Transverse colon (tissue), 4 donors: ENCODE data around the gene RPIA. TPM values are rescaled to one million over a fixed set of nuclear protein-coding genes. Genes with fewer than 3 reads are reported as not detected.

Experiments used
- DNase-seq: peaks from one replicate; pipeline ENCODE4 v3.0.0-alpha.2; 2019
- H3K27ac ChIP-seq, 4 donors: fragments of 200-600 bp; sonication (generic); 2 replicates each; pipeline ENCODE4 v1.5.1; 2016 to 2018; ENCODE audit warnings: inconsistent platforms in 4 of 4
- H3K27me3 ChIP-seq: fragments of 200-600 bp; sonication (generic); 2 replicates; pipeline ENCODE4 v1.5.1; 2017; ENCODE audit warnings: inconsistent platforms
- H3K36me3 ChIP-seq, 4 donors: fragments of 200-600 bp; sonication (generic); 2 replicates each; pipeline ENCODE4 v1.5.1; 2017 to 2019; ENCODE audit warnings: inconsistent platforms in 4 of 4
- H3K4me1 ChIP-seq, 4 donors: fragments of 200-600 bp; sonication (generic); 2 replicates each; pipeline ENCODE4 v1.5.1; 2017 to 2020; ENCODE audit warnings: inconsistent platforms in 4 of 4
- H3K4me3 ChIP-seq, 4 donors: fragments of 200-600 bp; sonication (generic); 1 replicate in 1 of 4; 2 replicates in 3 of 4; pipeline versions ENCODE4 v1.5.1 to v1.6.1; 2017 to 2019; ENCODE audit warnings: inconsistent platforms in 4 of 4
- H3K9me3 ChIP-seq, 2 donors: fragments of 200-600 bp; sonication (generic); 2 replicates each; pipeline ENCODE4 v1.5.1; 2017 to 2019; ENCODE audit warnings: inconsistent platforms in 2 of 2
- EP300 ChIP-seq: sonication (generic); formaldehyde crosslinking; IDR thresholded peaks from one replicate; pipeline ENCODE4 v1.6.1; 2017; ENCODE audit warnings: antibody characterized with exemption, low read depth
- POLR2A ChIP-seq: fragments of 450-650 bp; IDR thresholded peaks from one replicate; pipeline ENCODE4 v1.6.1; 2016; ENCODE audit warnings: antibody characterized with exemption, mild to moderate bottlenecking, moderate library complexity
- POLR2AphosphoS5 ChIP-seq, 3 donors: sonication (generic); formaldehyde crosslinking; IDR thresholded peaks; one replicate each; pipeline ENCODE4 v1.6.1; 2016; ENCODE audit warnings: antibody characterized with exemption in 3 of 3
- WGBS, 2 donors: methylation state at CpG; one replicate each; pipeline ENCODE4 v1.1.5; 2018; ENCODE audit warnings: low coverage in 1 of 2; 5-methylcytosine and 5-hydroxymethylcytosine counted together
- in situ Hi-C, 4 donors: fragments of 200-750 bp; cut with MboI; loops; one replicate each; pipeline versions ENCODE4 v1.15.0 to v1.15.1; 2017; ENCODE audit warnings: low sequenced_read_pairs in 3 of 4, low pct_ligation_motif_present in 1 of 4, low pct_unique_long_range_greater_than_20kb in 1 of 4
- intact Hi-C: fragments of 100-400 bp; cut with DNase I; formaldehyde crosslinking; loops from one replicate; pipeline ENCODE4 v1.15.1; 2023; ENCODE audit warnings: low total_unique reads
- total RNA-seq, 4 donors: library from RNA; depleted of rRNA; stranded (reverse); fragments of >200 nt; gene quantifications; one replicate each; pipeline ENCODE4 v1.1.0, GENCODE V29; 2016
- TF ChIP-seq, protein P1 (sequence below), 5 experiments: fragments of 200-600 bp in 3 of 5; fragments of 450-650 bp in 2 of 5; sonication (generic) in 3 of 5; IDR thresholded peaks; 1 replicate in 2 of 5; 2 replicates in 3 of 5; pipeline ENCODE4 v1.5.1; 2016 to 2017; ENCODE audit warnings: antibody characterized with exemption in 5 of 5, inconsistent platforms in 3 of 5, mild to moderate bottlenecking in 2 of 5, moderate library complexity in 1 of 5

Gene RPIA
- total RNA-seq, 4 donors from 2014 or later: 2.2 to 20.8 (median 9.7) TPM

DNA sequence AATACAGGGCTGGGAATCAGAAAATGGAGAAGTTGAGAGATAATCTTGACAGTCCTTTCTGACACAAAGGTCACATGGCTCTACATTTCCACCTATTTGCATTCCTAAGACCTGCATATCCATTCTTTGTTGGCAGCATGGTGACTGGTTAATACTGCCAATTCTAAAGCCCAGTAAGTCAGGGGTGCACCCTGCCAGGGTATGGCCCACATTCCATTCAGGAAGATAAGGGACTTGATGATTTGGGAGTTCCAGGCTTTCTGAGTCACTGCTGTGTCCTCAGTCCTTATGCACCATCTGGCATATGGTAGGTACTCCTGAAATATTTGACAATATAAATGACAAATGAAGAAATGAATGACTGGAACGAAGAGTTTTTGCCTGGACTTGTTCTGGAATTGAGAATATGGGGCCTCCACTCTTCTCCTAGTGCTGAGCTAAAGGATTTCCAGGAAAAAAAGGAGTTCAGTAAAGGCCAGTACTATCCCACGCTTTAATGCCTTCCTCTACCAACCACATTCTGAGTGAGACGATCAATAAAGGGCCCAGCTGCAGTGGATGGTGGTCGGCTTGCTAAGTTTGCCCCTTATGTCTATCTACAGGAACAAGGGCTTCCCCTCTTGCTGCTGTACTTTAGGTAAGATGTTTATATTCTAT, 32.5 kb upstream of the RPIA start:
- peak overlapping the region; percentile 57 to 73 (median 64) for H3K27ac ChIP-seq
- in situ Hi-C loops: no loop called here
- H3K36me3 ChIP-seq: no peaks in the 10 kb centered on the region
- intact Hi-C loops: no loop called here
- H3K4me1 ChIP-seq: peaks cover 0 to 13% (median 4%) of the 10 kb centered on the region in 4 donors
- WGBS, 2 donors: 44 to 76% methylated on average over 3 to 4 of the region's 4 CpGs
- no peaks in the 10 kb centered on the region for H3K27me3 ChIP-seq
- no peak for DNase-seq
- no peak overlapping the region for H3K4me3 ChIP-seq
- H3K9me3 ChIP-seq: no peaks in the 10 kb centered on the region
- TF ChIP-seq POLR2AphosphoS5 (IDR thresholded peaks at IDR 0.05) (no peak), POLR2A (no peak), EP300 (no peak)
- TF ChIP-seq, protein P1, sequence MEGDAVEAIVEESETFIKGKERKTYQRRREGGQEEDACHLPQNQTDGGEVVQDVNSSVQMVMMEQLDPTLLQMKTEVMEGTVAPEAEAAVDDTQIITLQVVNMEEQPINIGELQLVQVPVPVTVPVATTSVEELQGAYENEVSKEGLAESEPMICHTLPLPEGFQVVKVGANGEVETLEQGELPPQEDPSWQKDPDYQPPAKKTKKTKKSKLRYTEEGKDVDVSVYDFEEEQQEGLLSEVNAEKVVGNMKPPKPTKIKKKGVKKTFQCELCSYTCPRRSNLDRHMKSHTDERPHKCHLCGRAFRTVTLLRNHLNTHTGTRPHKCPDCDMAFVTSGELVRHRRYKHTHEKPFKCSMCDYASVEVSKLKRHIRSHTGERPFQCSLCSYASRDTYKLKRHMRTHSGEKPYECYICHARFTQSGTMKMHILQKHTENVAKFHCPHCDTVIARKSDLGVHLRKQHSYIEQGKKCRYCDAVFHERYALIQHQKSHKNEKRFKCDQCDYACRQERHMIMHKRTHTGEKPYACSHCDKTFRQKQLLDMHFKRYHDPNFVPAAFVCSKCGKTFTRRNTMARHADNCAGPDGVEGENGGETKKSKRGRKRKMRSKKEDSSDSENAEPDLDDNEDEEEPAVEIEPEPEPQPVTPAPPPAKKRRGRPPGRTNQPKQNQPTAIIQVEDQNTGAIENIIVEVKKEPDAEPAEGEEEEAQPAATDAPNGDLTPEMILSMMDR (IDR thresholded peaks at IDR 0.05): no peak

DNA sequence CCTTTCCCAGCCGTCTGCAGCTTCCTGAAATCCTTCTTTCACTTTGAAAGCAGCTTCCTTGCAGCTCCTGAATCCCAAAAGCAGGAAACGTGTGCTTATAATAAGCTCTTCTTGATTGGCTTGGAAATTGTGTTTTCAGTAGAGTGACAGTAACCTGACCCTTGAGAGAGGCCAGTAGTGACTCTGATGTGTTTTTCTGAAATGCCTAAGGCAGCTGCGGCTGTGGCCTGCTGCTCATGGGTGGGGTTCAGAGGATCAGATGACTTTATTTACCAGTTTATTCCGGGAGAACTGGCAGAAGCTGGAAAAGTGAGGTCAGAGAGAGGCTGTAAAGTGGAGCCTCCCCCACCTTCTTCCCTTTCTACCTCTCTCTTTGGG, 31.9 kb upstream of the RPIA start:
- Histone ChIP-seq H3K4me1 (peaks cover 0 to 13% (median 4%) of the 10 kb centered on the region in 4 donors), H3K4me3 (no peak overlapping the region), H3K36me3 (no peaks in the 10 kb centered on the region), H3K9me3 (no peaks in the 10 kb centered on the region), H3K27me3 (no peaks in the 10 kb centered on the region), H3K27ac (peak overlapping the region; percentile 57 to 73 (median 64))
- WGBS, 2 donors: 0 to 35% methylated on average over 1 to 4 of the region's 4 CpGs
- DNase-seq: peak; percentile 18
- in situ Hi-C loops (no loop called here), intact Hi-C loops (no loop called here)
- TF ChIP-seq, protein P1 (IDR thresholded peaks at IDR 0.05): no peak
- TF ChIP-seq POLR2AphosphoS5 (IDR thresholded peaks at IDR 0.05): peak in 1 of 3 donors; percentile 14

DNA sequence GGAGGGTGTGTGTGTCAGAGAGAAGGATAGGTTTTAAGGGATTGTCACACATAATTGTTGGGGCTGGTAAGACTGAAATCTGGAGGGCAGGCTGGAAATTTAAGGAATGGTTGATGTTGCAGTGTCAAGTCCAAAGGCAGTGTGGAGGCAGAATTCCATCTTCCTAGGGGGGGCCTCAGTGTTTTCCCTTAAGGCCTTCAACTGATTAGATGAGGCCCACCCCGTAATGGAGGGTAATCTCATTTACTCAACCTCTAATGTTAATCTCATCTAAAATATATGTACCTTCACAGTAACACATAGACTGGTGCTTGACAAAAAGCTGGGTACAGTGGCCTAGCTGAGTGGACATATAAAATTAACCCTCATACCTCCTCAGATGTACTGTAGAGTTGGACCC, 30.9 kb upstream of the RPIA start:
- in situ Hi-C loops (loop anchor here in 1 of 4 donors (10.0 kb wide), 1 partner anchor 66 kb away; no protein-coding TSS in a partner anchor), intact Hi-C loops (no loop called here)
- no peaks in the 10 kb centered on the region for H3K27me3 ChIP-seq
- no peak overlapping the region for H3K27ac ChIP-seq
- H3K9me3 ChIP-seq: no peaks in the 10 kb centered on the region
- no peak for DNase-seq
- no peaks in the 10 kb centered on the region for H3K36me3 ChIP-seq
- TF ChIP-seq, protein P1 (IDR thresholded peaks at IDR 0.05): no peak
- TF ChIP-seq POLR2A: no peak
- peaks cover 0 to 13% (median 4%) of the 10 kb centered on the region in 4 donors for H3K4me1 ChIP-seq
- no peak overlapping the region for H3K4me3 ChIP-seq
- 90 to 100% methylated on average over 1 of the region's 1 CpG for WGBS, 2 donors

DNA sequence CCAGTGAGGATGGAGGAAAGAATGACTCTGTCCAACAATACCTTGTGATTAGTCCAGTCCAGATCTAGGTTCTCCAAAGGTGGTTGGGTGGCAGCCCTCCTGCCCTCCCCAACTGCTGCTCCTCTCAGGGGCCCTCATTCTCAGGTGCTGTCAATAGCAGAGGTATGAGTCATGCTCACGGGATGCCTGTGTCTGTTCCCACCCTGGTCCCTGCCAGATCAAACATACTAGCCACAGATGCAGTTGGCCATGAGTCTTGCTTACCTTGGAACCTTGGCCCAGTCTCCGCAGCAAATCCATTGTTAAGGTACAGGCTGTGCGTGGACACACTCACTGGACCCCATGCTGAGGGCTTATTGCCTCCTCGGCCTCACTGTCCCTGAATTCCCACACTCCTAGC, 24.9 kb upstream of the RPIA start:
- Histone ChIP-seq H3K9me3 (no peaks in the 10 kb centered on the region), H3K27me3 (no peaks in the 10 kb centered on the region), H3K27ac (no peak overlapping the region), H3K4me3 (no peak overlapping the region), H3K36me3 (no peaks in the 10 kb centered on the region), H3K4me1 (no peaks in the 10 kb centered on the region)
- no peak for TF ChIP-seq POLR2AphosphoS5 (IDR thresholded peaks at IDR 0.05)
- TF ChIP-seq, protein P1 (IDR thresholded peaks at IDR 0.05): no peak
- TF ChIP-seq EP300: no peak
- no peak for TF ChIP-seq POLR2A
- intact Hi-C loops (loop anchor here (5.0 kb wide), 1 partner anchor 69 kb away; no protein-coding TSS in a partner anchor), in situ Hi-C loops (loop anchor here in 3 of 4 donors (5.0 to 10.0 kb wide), 2 partner anchors 72 to 74 kb away; no protein-coding TSS in a partner anchor)
- no peak for DNase-seq
- 84% methylated on average over 4 of the region's 4 CpGs; no CpG with 5 or more reads in 1 of the 2 donors for WGBS, 2 donors
